GM10266 (cell line): ENCODE results near the gene TNS3.
A peak's percentile ranks its signal among the peaks of the same experiment; 100 is the strongest.

ENCODE experiments used
- DNase-seq: peaks from one replicate; pipeline ENCODE4 v3.0.0; 2012; ENCODE audit errors: extremely low spot score
- TF ChIP-seq, protein P1 (sequence below): IDR thresholded peaks from 2 replicates; pipeline ENCODE4 v1.5.1; 2012; ENCODE audit warnings: mild to moderate bottlenecking, low read depth; ENCODE audit not compliant: control insufficient read depth, insufficient read depth; ENCODE audit errors: missing control alignments

Gene TNS3

DNA sequence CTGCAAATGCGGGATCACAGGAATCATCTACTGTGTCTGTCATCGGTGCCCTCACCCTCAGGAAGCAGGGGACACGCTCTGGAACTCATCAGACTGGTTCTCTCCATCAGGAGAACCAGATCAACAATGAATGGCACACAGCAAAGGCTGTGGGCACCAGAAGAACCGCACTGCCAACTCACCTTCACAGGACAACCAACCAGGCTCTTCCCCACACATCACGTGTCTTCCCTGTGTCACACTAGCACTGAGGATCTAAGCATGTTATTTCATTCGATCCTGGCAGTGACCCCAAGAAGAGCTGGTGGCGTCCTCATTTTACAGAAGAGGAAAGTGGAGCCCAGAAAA is 106.1 kb downstream of the TNS3 start:
- DNase-seq = no peak
- TF ChIP-seq, protein P1, sequence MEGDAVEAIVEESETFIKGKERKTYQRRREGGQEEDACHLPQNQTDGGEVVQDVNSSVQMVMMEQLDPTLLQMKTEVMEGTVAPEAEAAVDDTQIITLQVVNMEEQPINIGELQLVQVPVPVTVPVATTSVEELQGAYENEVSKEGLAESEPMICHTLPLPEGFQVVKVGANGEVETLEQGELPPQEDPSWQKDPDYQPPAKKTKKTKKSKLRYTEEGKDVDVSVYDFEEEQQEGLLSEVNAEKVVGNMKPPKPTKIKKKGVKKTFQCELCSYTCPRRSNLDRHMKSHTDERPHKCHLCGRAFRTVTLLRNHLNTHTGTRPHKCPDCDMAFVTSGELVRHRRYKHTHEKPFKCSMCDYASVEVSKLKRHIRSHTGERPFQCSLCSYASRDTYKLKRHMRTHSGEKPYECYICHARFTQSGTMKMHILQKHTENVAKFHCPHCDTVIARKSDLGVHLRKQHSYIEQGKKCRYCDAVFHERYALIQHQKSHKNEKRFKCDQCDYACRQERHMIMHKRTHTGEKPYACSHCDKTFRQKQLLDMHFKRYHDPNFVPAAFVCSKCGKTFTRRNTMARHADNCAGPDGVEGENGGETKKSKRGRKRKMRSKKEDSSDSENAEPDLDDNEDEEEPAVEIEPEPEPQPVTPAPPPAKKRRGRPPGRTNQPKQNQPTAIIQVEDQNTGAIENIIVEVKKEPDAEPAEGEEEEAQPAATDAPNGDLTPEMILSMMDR = no peak

DNA sequence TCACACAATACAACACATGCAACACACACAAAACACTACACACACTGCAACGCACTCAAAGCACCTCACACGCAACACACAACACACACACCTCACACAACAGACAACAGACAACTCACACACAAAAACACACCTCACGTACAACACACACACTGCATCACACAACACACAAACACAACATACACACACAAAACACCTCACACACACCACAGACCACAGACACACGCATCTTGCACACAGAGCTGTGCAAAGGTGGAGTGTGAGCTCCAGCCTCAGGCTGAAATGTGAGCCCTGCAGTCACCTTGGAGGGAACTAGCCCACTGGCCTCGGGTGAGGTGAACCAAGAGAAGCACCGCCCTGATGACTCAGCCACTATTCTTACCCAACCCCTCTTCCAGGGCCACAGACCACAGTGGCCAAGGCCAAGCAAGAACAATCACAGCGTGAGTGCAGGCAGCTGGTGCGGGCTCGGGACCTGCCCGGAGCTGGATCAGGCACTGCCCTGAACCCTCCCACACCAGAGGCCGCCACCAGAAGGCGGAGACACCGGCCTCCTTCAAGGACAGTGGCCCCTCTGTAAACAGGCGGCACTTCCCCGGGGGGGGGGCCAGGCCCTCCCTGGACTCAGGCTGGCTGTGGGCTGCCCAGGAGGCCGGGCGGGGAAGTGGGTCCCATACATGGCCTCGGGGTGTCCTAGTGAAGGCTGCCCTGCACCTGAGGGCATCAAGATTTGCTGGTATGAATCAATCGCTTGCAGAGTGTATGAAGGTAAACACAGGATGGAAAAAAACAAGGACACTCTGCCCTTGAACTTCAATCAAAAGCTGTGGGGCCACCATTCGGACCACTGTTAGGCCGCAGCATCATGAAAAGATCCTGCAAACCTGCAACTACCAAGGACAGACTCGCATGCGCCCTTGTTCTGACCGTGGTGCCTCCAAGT is 106.7 kb downstream of the TNS3 start:
- TF ChIP-seq, protein P1 = peak; percentile 19
- DNase-seq = peak; percentile 75

GRCh38 chr7:47474211-47474936 is 107.5 kb downstream of the TNS3 start:
- TF ChIP-seq, protein P1 = no peak
- DNase-seq = no peak

DNA sequence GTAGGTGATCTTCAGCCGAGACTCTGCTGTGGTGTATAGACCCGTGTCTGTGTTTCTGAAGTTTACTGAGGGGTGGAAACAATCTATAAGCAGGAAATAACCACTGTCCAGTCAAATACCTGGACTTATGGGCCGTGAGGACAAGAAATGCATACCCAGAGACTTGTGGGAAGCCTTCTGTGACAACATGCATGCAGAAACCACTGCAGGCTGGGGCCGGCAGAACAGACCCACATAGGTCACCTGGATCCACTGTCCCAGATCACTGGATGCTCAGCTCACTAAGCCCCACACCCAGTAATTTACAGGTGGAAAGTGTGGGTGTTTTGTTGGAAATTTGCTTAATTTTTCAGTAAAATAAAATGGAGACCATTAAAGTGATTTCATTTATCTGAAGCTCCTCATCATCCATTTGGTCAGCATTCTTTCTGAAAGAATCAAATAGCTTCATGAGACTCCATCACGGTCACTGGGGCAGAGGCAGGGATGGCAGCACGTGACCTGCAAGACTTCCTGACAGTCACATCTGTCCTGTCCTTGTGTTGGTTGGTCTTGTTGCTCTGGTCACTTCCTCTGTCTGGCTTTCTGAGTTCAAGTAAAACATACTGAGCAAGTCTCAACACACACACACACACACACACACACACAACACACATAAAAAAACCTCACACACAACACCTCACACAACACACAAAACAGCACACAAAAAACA is 108.3 kb downstream of the TNS3 start:
- DNase-seq = no peak

DNA sequence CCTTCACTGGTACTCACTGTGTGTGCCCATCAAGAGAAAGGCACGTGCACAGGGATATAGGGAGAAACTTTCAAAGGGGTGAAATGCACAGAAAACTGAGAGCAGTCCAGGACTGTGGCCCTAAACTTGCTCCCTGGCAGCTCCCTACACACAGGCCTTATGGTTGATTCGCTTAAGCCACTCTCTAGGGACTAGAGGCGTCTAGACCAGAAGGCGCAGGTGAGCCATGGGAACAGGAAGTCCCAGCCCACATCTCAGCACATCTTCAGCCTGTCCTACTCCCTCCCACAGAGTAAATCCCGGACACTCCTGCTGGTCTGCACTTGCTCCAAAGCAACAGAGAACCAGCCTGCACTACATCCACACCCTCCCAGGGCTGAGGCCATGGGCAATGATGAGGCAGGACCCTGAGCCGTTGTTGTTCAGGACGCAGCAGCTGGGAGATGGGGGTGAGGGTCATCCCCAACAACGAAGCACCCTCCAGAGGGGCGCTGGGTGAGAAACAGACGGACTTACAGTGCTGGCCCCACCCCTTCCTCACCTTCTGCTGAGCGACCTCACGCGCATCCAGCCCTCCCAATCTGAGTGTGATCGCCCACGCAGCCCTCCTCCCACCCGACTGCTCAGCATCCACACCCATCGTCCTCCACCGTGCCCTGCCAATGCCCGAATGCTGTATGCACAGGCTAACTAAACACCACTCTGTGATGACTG is 109.3 kb downstream of the TNS3 start:
- DNase-seq = no peak
- TF ChIP-seq, protein P1 = no peak

More for the DNA sequence above, 108.3 kb downstream of the TNS3 start:
- TF ChIP-seq, protein P1 = no peak

DNA sequence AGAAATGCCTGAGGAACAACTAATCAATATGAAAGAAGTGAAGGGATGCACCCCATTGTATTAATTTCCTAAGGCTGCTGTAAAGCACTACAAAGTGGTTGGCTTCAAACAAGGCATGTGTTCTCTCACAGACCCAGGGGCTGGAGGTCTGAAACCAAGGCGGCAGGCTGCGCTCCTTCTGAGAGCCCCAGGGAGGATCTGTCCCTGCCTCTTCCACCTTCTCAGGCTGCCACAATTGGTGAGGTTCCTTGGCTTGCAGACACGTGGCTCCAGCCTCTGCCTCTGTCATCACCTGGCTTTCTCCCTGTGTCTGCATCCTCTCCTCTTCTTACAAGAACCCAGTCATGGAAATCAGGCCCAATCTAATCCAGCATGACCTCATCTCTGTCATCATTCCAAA is 110.1 kb downstream of the TNS3 start:
- TF ChIP-seq, protein P1 = no peak
- no peak for DNase-seq
